ENCODE data around the gene CNKSR1.

The CNKSR1 gene

GRCh38 chr1:26160527-26161414 is 16.5 kb upstream of the CNKSR1 start:
- DNase-seq = no peak

- peak; percentile 69 for DNase-seq
Observed at GRCh38 chr1:26161415-26162219, 15.7 kb upstream of the CNKSR1 start.

GRCh38 chr1:26162220-26162709 is 15.0 kb upstream of the CNKSR1 start:
- DNase-seq = no peak

GRCh38 chr1:26163684-26164035 is 13.6 kb upstream of the CNKSR1 start:
- no peak for DNase-seq

- no peak for DNase-seq
Observed at GRCh38 chr1:26164036-26164860, 13.0 kb upstream of the CNKSR1 start.

GRCh38 chr1:26164861-26165842 is 12.1 kb upstream of the CNKSR1 start:
- DNase-seq = no peak

- DNase-seq = no peak
Observed at GRCh38 chr1:26166719-26167281, 10.5 kb upstream of the CNKSR1 start.

- no peak for DNase-seq
Observed at GRCh38 chr1:26168410-26169197, 8.7 kb upstream of the CNKSR1 start, which contains the start of gene C1orf232. C1orf232 (minus strand) TSS chr1:26168963; CDS start chr1:26168499, 464 bp downstream.

- no peak for DNase-seq
Observed at GRCh38 chr1:26169198-26169554, 8.1 kb upstream of the CNKSR1 start.

- peak; percentile 95 for DNase-seq
Observed at GRCh38 chr1:26169669-26170471, 7.4 kb upstream of the CNKSR1 start, which contains the start of gene ZNF593. ZNF593 (plus strand) TSS chr1:26169908; CDS start chr1:26169984, 76 bp downstream.

GRCh38 chr1:26170472-26170821 is 6.8 kb upstream of the CNKSR1 start:
- DNase-seq = no peak

GRCh38 chr1:26171084-26172072 is 5.9 kb upstream of the CNKSR1 start, which contains the start of gene ZNF593OS:
ZNF593OS (minus strand) TSS chr1:26171832; CDS start chr1:26171661, 171 bp downstream.
- DNase-seq = no peak

GRCh38 chr1:26175346-26175745 is 1.9 kb upstream of the CNKSR1 start:
- no peak for DNase-seq

- no peak for DNase-seq
Observed at GRCh38 chr1:26180010-26180506, 2.8 kb downstream of the CNKSR1 start.

GRCh38 chr1:26181586-26182382 is 4.5 kb downstream of the CNKSR1 start:
- DNase-seq = no peak

- DNase-seq = no peak
Observed at GRCh38 chr1:26182383-26182696, 5.0 kb downstream of the CNKSR1 start.

- no peak for DNase-seq
Observed at GRCh38 chr1:26184086-26184485, 6.8 kb downstream of the CNKSR1 start.

Measured in femur (tissue), 1 donor.